ENCODE measurements around the gene ADAM33. TPM values are rescaled to one million over a fixed set of nuclear protein-coding genes. Genes with fewer than 3 reads are reported as not detected.

ADAM33 gene
- 0.03 to 0.07 TPM (median 0.05 TPM) in 4 of 5 replicates, not detected in the other for total RNA-seq (2022; extraction: Qiagen RNA extraction)

GRCh38 chr20:3681931-3682781 lies at the start of gene ADAM33:
ADAM33 (minus strand) TSS chr20:3682010; CDS start chr20:3682004, 6 bp downstream.

GRCh38 chr20:3712279-3712873 lies 30.6 kb upstream of the ADAM33 start, which contains the start of gene SIGLEC1:
SIGLEC1 (minus strand) TSS chr20:3712600; CDS start chr20:3707128, 5,472 bp downstream.

GRCh38 chr20:3663031-3663701 lies 18.6 kb downstream of the ADAM33 start, which contains the start of gene GFRA4:
GFRA4 (minus strand) TSS chr20:3663399; CDS start chr20:3663399, 0 bp downstream.

Other genes starting within 250 kb of the ADAM33 start
- 19.3 to 28.2 TPM (median 25.5 TPM) in 5 replicates for gene ATRN, start 211.0 kb downstream of the ADAM33 start, total RNA-seq (2022; extraction: Qiagen RNA extraction)
- gene GFRA4, start 18.6 kb downstream of the ADAM33 start, total RNA-seq (2022; extraction: Qiagen RNA extraction) = not detected in 5 replicates
- 0.01 to 0.03 TPM (median 0.02 TPM) in 4 of 5 replicates, not detected in the other for gene SIGLEC1, start 30.6 kb upstream of the ADAM33 start, total RNA-seq (2022; extraction: Qiagen RNA extraction)
- gene HSPA12B, start 50.7 kb upstream of the ADAM33 start, total RNA-seq (2022; extraction: Qiagen RNA extraction) = 0.35 to 0.62 TPM (median 0.50 TPM) in 5 replicates
- 100 to 176 TPM (median 166 TPM) in 5 replicates for gene ADISSP, start 85.7 kb upstream of the ADAM33 start, total RNA-seq (2022; extraction: Qiagen RNA extraction)
- gene SPEF1, start 99.4 kb upstream of the ADAM33 start, total RNA-seq (2022; extraction: Qiagen RNA extraction) = 1.7 to 2.5 TPM (median 2.0 TPM) in 5 replicates
- 88.9 to 130 TPM (median 123 TPM) in 5 replicates for gene CENPB, start 104.7 kb upstream of the ADAM33 start, total RNA-seq (2022; extraction: Qiagen RNA extraction)
- 188 to 231 TPM (median 225 TPM) in 5 replicates for gene CDC25B, start 114.3 kb upstream of the ADAM33 start, total RNA-seq (2022; extraction: Qiagen RNA extraction)
- 12.9 to 19.8 TPM (median 17.4 TPM) in 5 replicates for gene AP5S1, start 138.5 kb upstream of the ADAM33 start, total RNA-seq (2022; extraction: Qiagen RNA extraction)
- 17.9 to 25.4 TPM (median 21.1 TPM) in 5 replicates for gene MAVS, start 164.8 kb upstream of the ADAM33 start, total RNA-seq (2022; extraction: Qiagen RNA extraction)
- 51.5 to 61.3 TPM (median 53.6 TPM) in 5 replicates for gene PANK2, start 207.4 kb upstream of the ADAM33 start, total RNA-seq (2022; extraction: Qiagen RNA extraction)

All from A549 treated with CORT108297 at 1 μM for 4 hours (cell line).